Epithelial cell of prostate (primary cell): Measurements from ENCODE around the gene LAMC3.
"Not testable (repeated sequence)": the region's sequence is repeated elsewhere in the genome, so short reads cannot be mapped to it uniquely, and the experiment has no call there.

Experiments used
- DNase-seq: peaks from one replicate; pipeline ENCODE4 v3.0.0-alpha.2; 2011; ENCODE audit warnings: low read depth, low spot score
- H3K27ac ChIP-seq: fragments of 450-650 bp; 2 replicates; pipeline ENCODE4 v1.5.1; 2017; ENCODE audit warnings: mild to moderate bottlenecking

The LAMC3 gene

GRCh38 chr9:131111186-131111853 is 102.3 kb downstream of the LAMC3 start:
- no peak for DNase-seq
- no peak overlapping the region for H3K27ac ChIP-seq

GRCh38 chr9:131111854-131112311 is 102.9 kb downstream of the LAMC3 start:
- no peak overlapping the region for H3K27ac ChIP-seq
- no peak for DNase-seq

GRCh38 chr9:131112374-131113154 is 103.6 kb downstream of the LAMC3 start:
- DNase-seq = no peak
- H3K27ac ChIP-seq = no peak overlapping the region

GRCh38 chr9:131113655-131114054 is 104.7 kb downstream of the LAMC3 start:
- no peak overlapping the region for H3K27ac ChIP-seq
- no peak for DNase-seq

- H3K27ac ChIP-seq = no peak overlapping the region
- no peak for DNase-seq
Measured at GRCh38 chr9:131114084-131114535, 105.1 kb downstream of the LAMC3 start.

- not testable (repeated sequence) for H3K27ac ChIP-seq, DNase-seq
Measured at GRCh38 chr9:131115360-131115742, 106.4 kb downstream of the LAMC3 start.

- no peak for DNase-seq
Measured at GRCh38 chr9:131116281-131117120, 107.5 kb downstream of the LAMC3 start.

GRCh38 chr9:131117121-131117761 is 108.3 kb downstream of the LAMC3 start:
- H3K27ac ChIP-seq = no peak overlapping the region
- no peak for DNase-seq

More at GRCh38 chr9:131116281-131117120, 107.5 kb downstream of the LAMC3 start:
- H3K27ac ChIP-seq = no peak overlapping the region

- DNase-seq = no peak
- no peak overlapping the region for H3K27ac ChIP-seq
Measured at GRCh38 chr9:131117762-131118145, 108.8 kb downstream of the LAMC3 start.

GRCh38 chr9:131119600-131119999 is 110.6 kb downstream of the LAMC3 start:
- DNase-seq = no peak
- no peak overlapping the region for H3K27ac ChIP-seq

GRCh38 chr9:131120620-131121228 is 111.8 kb downstream of the LAMC3 start:
- DNase-seq = no peak
- no peak overlapping the region for H3K27ac ChIP-seq

- no peak overlapping the region for H3K27ac ChIP-seq
- no peak for DNase-seq
Measured at GRCh38 chr9:131121346-131121745, 112.4 kb downstream of the LAMC3 start.

GRCh38 chr9:131122158-131122557 is 113.2 kb downstream of the LAMC3 start:
- peak overlapping the region; percentile 6 for H3K27ac ChIP-seq
- DNase-seq = no peak

- DNase-seq = no peak
- H3K27ac ChIP-seq = peak overlapping the region; percentile 75
Measured at GRCh38 chr9:131125038-131125287, 116.0 kb downstream of the LAMC3 start.

GRCh38 chr9:131125288-131126058 is 116.5 kb downstream of the LAMC3 start, which contains the start of gene NUP214:
Gene NUP214, plus strand, starts transcription at chr9:131125586. Its CDS starts 119 bp downstream, at chr9:131125705.
- DNase-seq = peak; percentile 89
- H3K27ac ChIP-seq = peak within 1 kb of the TSS; percentile 75

GRCh38 chr9:131126059-131126426 is 117.1 kb downstream of the LAMC3 start:
- DNase-seq = no peak
- peak overlapping the region; percentile 75 for H3K27ac ChIP-seq

GRCh38 chr9:131129183-131129582 is 120.2 kb downstream of the LAMC3 start:
- DNase-seq = no peak
- H3K27ac ChIP-seq = no peak overlapping the region

- DNase-seq = no peak
- H3K27ac ChIP-seq = no peak overlapping the region
Measured at GRCh38 chr9:131138676-131139075, 129.7 kb downstream of the LAMC3 start.

GRCh38 chr9:131140112-131140511 is 131.1 kb downstream of the LAMC3 start:
- no peak overlapping the region for H3K27ac ChIP-seq
- no peak for DNase-seq
